ENCODE measurements around the gene C2CD2L. TPM values are rescaled to one million over a fixed set of nuclear protein-coding genes. Genes with fewer than 3 reads are reported as not detected.

Gene C2CD2L
- total RNA-seq, 1 experiment from 2014 or later: 6.4 TPM

- peak; percentile 32 for DNase-seq (ENCODE audit: low spot score)
- no peak overlapping the region for H3K4me3 Mint-ChIP-seq
- peaks cover 10% of the 10 kb centered on the region for H3K4me1 Mint-ChIP-seq
- ATAC-seq: peak; percentile 66
- peaks cover 7% of the 10 kb centered on the region for H3K36me3 Mint-ChIP-seq
- no peaks in the 10 kb centered on the region for H3K9me3 Mint-ChIP-seq
- TF ChIP-seq CREB1 (CRISPR knock-in tag; IDR thresholded peaks at IDR 0.05) (no peak), FOXJ3 (CRISPR knock-in tag; IDR thresholded peaks at IDR 0.05; ENCODE audit: borderline replicate concordance) (no peak), ZNF512 (CRISPR knock-in tag; IDR thresholded peaks at IDR 0.05; ENCODE audit: borderline replicate concordance) (no peak), CTCF (IDR thresholded peaks at IDR 0.05) (0 out of 2 replicates have a peak, but pooled peaks have one; percentile 20)
- POLR2A ChIA-PET: no interaction called here
- H3K27ac Mint-ChIP-seq: no peak overlapping the region
- CTCF ChIA-PET: interaction anchor here (0.6 to 1.0 kb wide), 7 partner anchors 9 to 273 kb away, joined by 3 to 6 read pairs (median 5); partner anchors contain the start of genes HMBS, HYOU1 and TRAPPC4
- no peaks in the 10 kb centered on the region for H3K27me3 Mint-ChIP-seq (ENCODE audit: low read depth)
Observed at GRCh38 chr11:119065369-119065768, 41.8 kb upstream of the C2CD2L start.

- Mint-ChIP-seq H3K27ac (peak within 1 kb of the TSS; percentile 95), H3K36me3 (peaks cover 18% of the 10 kb centered on the region), H3K9me3 (no peaks in the 10 kb centered on the region), H3K4me1 (peaks cover 10% of the 10 kb centered on the region), H3K27me3 (ENCODE audit: low read depth) (no peaks in the 10 kb centered on the region), H3K4me3 (peak within 1 kb of the TSS; percentile 96)
- ChIA-PET CTCF (interaction anchor here (0.5 to 2.5 kb wide), 16 partner anchors 11 to 1732 kb away, joined by 3 to 16 read pairs (median 3); partner anchors contain the start of genes CBL, DPAGT1, HMBS and HYOU1), POLR2A (interaction anchor here (0.6 to 2.4 kb wide), 8 partner anchors 11 to 139 kb away, joined by 3 to 20 read pairs (median 4); partner anchors contain the start of genes CBL, DPAGT1, HMBS and HYOU1)
- DNase-seq (ENCODE audit: low spot score) (peak; percentile 97), ATAC-seq (peak; percentile 93)
- TF ChIP-seq ETV6 (CRISPR knock-in tag; IDR thresholded peaks at IDR 0.05) (peak; percentile 80), MLX (CRISPR knock-in tag; IDR thresholded peaks at IDR 0.05) (0 out of 2 replicates have a peak, but pooled peaks have one; percentile 20), ZNF219 (CRISPR knock-in tag; IDR thresholded peaks at IDR 0.05; ENCODE audit: borderline replicate concordance) (no peak), MYBL2 (CRISPR knock-in tag; IDR thresholded peaks at IDR 0.05) (peak; percentile 48; the same call in 1 of the 2 replicates), ZNF671 (CRISPR knock-in tag; IDR thresholded peaks at IDR 0.05) (no peak), AFF4 (CRISPR knock-in tag; IDR thresholded peaks at IDR 0.05; ENCODE audit: borderline replicate concordance) (no peak), OVOL2 (CRISPR knock-in tag; IDR thresholded peaks at IDR 0.05; ENCODE audit: borderline replicate concordance) (no peak), CREM (CRISPR knock-in tag; IDR thresholded peaks at IDR 0.05) (peak; percentile 77), CDX4 (CRISPR knock-in tag; IDR thresholded peaks at IDR 0.05; ENCODE audit: borderline replicate concordance) (no peak), FOXK1 (CRISPR knock-in tag; IDR thresholded peaks at IDR 0.05) (peak; percentile 87), USF1 (CRISPR knock-in tag; IDR thresholded peaks at IDR 0.05) (peak; percentile 99), TEAD1 (CRISPR knock-in tag; IDR thresholded peaks at IDR 0.05) (0 out of 2 replicates have a peak, but pooled peaks have one; percentile 31)
- TF ChIP-seq, protein P1, sequence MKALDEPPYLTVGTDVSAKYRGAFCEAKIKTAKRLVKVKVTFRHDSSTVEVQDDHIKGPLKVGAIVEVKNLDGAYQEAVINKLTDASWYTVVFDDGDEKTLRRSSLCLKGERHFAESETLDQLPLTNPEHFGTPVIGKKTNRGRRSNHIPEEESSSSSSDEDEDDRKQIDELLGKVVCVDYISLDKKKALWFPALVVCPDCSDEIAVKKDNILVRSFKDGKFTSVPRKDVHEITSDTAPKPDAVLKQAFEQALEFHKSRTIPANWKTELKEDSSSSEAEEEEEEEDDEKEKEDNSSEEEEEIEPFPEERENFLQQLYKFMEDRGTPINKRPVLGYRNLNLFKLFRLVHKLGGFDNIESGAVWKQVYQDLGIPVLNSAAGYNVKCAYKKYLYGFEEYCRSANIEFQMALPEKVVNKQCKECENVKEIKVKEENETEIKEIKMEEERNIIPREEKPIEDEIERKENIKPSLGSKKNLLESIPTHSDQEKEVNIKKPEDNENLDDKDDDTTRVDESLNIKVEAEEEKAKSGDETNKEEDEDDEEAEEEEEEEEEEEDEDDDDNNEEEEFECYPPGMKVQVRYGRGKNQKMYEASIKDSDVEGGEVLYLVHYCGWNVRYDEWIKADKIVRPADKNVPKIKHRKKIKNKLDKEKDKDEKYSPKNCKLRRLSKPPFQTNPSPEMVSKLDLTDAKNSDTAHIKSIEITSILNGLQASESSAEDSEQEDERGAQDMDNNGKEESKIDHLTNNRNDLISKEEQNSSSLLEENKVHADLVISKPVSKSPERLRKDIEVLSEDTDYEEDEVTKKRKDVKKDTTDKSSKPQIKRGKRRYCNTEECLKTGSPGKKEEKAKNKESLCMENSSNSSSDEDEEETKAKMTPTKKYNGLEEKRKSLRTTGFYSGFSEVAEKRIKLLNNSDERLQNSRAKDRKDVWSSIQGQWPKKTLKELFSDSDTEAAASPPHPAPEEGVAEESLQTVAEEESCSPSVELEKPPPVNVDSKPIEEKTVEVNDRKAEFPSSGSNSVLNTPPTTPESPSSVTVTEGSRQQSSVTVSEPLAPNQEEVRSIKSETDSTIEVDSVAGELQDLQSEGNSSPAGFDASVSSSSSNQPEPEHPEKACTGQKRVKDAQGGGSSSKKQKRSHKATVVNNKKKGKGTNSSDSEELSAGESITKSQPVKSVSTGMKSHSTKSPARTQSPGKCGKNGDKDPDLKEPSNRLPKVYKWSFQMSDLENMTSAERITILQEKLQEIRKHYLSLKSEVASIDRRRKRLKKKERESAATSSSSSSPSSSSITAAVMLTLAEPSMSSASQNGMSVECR (CRISPR knock-in tag; IDR thresholded peaks at IDR 0.05; ENCODE audit: borderline replicate concordance): peak; percentile 83; the same call in 1 of the 2 replicates
Observed at GRCh38 chr11:119067371-119068222, 39.5 kb upstream of the C2CD2L start, which contains the start of gene VPS11. Gene VPS11, plus strand, starts transcription at chr11:119067818. Its CDS starts 6 bp downstream, at chr11:119067824.
